HL-60/S4 treated with phorbol 12-myristate 13-acetate at 8.2 ng/mL for 4 days and 3 days (cell line): Measurements from ENCODE around the gene TOMM6.

ENCODE experiments used
- in situ Hi-C: fragments of 300-500 bp; cut with MboI; formaldehyde crosslinking; loops from 2 replicates; pipeline ENCODE4 v1.15.0; 2022; ENCODE audit warnings: low sequenced_read_pairs

Gene TOMM6

GRCh38 chr6:41815587-41815986 lies 28.1 kb downstream of the TOMM6 start:
- in situ Hi-C loops: no loop called here

- in situ Hi-C loops: no loop called here
Measured at GRCh38 chr6:41818271-41819054, 31.0 kb downstream of the TOMM6 start.

DNA sequence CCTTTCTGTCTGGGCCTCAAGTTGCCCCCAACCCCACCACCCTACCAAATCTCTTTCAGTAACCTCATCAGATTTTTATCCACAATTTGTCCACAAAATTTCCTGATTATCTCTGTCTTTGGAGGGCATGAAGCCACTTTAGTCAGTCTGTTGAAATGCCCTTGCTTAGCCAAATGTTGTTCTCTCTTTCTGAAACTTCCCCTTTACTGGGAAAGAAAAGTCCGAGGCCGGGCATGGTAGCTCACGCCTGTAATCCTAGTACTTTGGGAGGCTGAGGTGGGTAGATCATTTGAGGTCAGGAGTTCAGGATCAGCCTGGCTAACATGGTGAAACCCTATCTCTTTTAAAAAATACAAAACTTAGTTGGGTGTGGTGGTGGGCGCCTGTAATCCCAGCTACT lies 33.8 kb downstream of the TOMM6 start:
- in situ Hi-C loops: no loop called here

GRCh38 chr6:41822021-41822420 lies 34.5 kb downstream of the TOMM6 start:
- in situ Hi-C loops: no loop called here

DNA sequence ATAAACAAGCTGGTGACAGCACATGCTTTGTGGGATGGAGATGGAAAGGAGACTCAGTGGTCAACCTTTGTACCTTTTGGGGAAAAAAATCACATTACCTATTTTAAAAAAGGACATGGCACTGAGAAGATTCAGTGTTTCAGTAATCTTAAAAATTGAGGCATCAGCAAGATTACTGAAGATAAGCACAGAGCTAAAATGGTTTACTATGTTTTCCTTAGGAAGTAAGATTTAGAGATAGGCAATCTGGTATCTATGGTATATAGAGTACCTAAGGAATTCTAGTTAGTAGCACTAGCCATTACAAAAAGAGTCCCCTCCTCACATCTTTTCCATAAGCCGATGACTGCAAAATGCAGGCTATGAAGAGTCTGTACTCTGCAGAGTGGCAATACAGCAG lies 35.7 kb downstream of the TOMM6 start:
- in situ Hi-C loops: no loop called here

DNA sequence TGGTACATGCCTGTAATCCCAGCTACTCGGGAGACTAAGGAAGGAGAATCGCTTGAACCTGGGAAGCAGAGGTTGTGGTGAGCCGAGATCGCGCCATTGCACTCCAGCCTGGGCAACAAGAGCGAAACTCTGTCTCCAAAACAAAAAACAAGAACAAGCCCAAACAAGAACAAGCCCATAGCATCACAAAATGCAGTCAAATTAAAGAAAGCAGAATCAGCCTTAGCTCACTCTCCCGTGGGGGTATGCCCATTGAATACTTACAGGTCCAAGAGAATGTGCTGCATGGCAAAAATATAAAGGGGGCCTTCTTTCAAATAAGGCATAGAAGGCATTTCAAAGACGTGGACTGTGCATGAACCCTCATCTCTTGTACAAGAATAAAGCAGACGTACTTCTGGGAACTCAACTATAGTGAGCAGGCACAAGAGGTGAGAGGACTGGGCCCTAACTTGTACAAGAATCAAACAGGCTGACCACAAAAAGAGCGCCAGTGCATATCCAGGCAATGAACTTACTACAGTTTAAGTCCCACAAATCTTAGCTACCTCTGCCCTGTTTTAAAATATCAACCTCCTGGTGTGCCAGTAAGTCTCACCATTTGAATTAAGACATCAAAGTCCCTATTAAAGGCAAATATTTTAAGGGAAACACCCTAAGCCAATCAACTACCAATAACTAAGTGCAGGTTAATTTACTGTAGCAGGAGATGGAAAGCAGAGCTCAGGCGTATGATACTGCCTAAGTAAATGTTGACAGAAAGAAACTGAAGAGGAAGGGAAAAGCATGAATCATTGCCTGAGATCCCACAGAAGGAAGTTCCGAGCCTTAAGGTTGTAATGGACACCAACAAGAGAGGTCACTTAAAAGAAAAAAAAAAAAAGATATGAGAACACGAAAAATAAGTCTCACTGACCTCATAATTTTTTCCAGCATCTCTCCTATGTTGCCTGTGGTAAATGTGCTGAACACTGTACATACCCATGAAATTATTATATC lies 37.4 kb downstream of the TOMM6 start:
- in situ Hi-C loops: no loop called here

DNA sequence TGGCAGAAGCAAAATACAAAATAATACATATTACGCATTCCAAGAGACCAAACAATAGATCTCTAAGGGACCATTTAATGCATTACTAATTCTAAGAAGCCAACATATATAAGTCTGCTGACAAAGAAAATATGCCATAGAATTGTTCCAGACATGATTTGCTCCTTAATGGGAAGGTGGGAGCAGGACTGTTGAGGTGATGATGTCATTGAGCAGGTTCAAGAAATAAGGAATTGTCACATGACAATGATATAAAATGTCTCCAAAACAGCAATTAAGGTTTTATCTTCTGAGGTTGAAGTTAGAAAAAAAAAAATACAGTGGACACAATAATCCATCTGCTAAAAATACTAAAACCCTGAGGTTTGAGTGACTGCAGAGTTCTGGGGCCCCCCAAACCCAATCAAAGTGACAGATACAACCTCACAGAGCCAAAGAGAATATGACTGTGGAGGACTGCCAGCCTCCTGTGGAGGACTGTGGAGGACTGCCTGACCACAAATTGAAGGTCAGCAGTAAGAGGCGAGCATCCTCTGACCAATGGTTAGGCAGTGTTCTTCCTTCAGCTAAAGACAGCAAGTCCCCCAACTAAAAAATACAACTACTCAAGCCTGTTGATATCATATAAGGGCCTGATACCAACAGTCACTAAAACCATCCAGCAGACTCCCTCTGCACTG lies 39.0 kb downstream of the TOMM6 start:
- in situ Hi-C loops: no loop called here

DNA sequence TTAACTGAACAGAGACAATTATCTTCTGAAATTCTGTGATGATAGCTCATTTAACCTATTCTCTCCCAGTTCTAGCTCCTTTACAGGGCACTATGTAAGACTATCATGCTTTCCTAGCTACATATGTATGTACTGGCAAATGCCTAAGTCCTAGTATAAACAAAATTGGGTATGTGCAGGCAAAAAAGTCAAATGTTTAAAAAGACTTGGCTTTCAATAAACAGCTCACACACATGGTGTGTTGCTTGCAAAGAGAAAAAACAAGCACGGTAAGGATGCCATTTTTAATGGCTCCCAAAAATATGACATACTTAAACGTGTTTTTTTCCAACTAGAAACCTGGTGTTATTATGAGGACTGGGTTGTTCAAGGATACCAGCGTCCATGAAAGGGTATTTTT lies 44.8 kb downstream of the TOMM6 start:
- in situ Hi-C loops: no loop called here

DNA sequence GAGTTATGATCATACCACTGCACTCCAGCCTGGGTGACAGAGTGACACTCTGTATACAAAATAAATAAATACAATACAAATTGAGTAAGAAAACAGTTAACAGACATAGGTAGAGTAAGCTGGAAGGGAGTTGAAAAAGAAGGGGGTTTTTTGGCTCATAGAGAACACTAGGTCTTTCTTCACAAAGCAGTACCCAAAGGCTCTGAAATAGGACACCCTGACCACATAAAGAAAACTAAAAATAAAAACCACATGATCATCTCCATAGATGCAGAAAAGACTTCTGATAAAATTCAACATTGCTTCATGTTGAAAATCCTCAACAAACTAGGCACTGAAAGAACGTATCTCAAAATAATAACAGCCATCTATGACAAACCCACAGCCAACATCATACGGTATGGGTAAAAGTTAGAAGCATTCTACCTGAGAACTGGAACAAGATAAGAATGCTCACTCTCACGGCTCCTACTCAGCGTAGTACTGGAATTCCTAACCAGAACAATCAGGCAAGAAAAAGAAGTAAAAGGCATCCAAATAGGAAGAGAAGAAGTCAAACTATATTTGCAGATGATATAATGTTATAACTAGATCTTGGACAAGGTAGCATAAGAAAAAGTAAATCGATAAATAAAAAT lies 48.6 kb downstream of the TOMM6 start:
- in situ Hi-C loops: no loop called here

DNA sequence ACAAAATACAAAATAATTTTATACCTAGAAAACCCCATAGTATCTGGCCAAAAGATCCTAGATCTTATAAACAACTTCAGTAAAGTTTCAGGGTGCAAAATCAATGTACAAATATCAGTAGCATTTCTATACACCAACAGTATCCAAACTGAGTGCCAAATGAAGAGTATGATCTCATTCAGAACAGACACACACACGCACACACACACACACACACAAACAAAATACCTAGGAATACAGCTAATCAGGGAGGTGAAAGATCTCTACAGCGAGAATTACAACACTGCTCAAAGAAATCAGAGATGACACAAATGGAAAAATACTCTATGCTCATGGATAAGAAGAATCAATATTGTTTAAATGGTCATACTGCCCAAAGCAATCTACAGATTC lies 49.2 kb downstream of the TOMM6 start:
- in situ Hi-C loops: no loop called here
